HG02642 (cell line): ENCODE results near the gene HOXB2.

ENCODE experiments used
- ATAC-seq: cut with Tn5 transposase; IDR thresholded peaks from one replicate; pipeline ENCODE4 v1.9.1; 2021; ENCODE audit warnings: mild to moderate bottlenecking; ENCODE audit not compliant: unreplicated experiment, poor library complexity

The HOXB2 gene

GRCh38 chr17:48579760-48580554 lies 35.0 kb upstream of the HOXB2 start:
- ATAC-seq, result no peak

- no peak for ATAC-seq
Measured at GRCh38 chr17:48579471-48579759, 34.5 kb upstream of the HOXB2 start.

- ATAC-seq, result peak; percentile 44
Measured at GRCh38 chr17:48578616-48579470, 33.9 kb upstream of the HOXB2 start.

- peak; percentile 58 for ATAC-seq
Measured at GRCh38 chr17:48577946-48578615, 33.2 kb upstream of the HOXB2 start, which contains the start of gene HOXB4. HOXB4 (minus strand) TSS chr17:48578350; CDS start chr17:48578319, 31 bp downstream.

GRCh38 chr17:48577330-48577945 lies 32.5 kb upstream of the HOXB2 start:
- peak; percentile 5 for ATAC-seq

GRCh38 chr17:48576479-48577309 lies 31.8 kb upstream of the HOXB2 start:
- no peak for ATAC-seq

- ATAC-seq, result no peak
Measured at GRCh38 chr17:48575673-48576478, 31.0 kb upstream of the HOXB2 start.

GRCh38 chr17:48575066-48575582 lies 30.2 kb upstream of the HOXB2 start:
- ATAC-seq, result no peak

GRCh38 chr17:48574505-48575065 lies 29.7 kb upstream of the HOXB2 start:
- no peak for ATAC-seq

- no peak for ATAC-seq
Measured at GRCh38 chr17:48571826-48572417, 27.0 kb upstream of the HOXB2 start.

GRCh38 chr17:48571024-48571818 lies 26.3 kb upstream of the HOXB2 start:
- ATAC-seq, result no peak

GRCh38 chr17:48570325-48571023 lies 25.6 kb upstream of the HOXB2 start:
- no peak for ATAC-seq

GRCh38 chr17:48569674-48570324 lies 24.9 kb upstream of the HOXB2 start:
- ATAC-seq, result no peak

GRCh38 chr17:48569240-48569582 lies 24.3 kb upstream of the HOXB2 start:
- no peak for ATAC-seq

GRCh38 chr17:48568499-48569239 lies 23.8 kb upstream of the HOXB2 start:
- no peak for ATAC-seq
